Neural progenitor cell (in vitro differentiated cells): ENCODE data around the gene DUS1L. TPM values are rescaled to one million over a fixed set of nuclear protein-coding genes. Genes with fewer than 3 reads are reported as not detected.

Experiments used
- DNase-seq: peaks from one replicate; pipeline ENCODE4 v3.0.0-alpha.2; 2016; ENCODE audit warnings: low spot score
- H2AFZ ChIP-seq: fragments of 200-600 bp; sonication (generic); replicated peaks from 2 replicates; pipeline ENCODE4 v1.6.1; 2016; ENCODE audit warnings: antibody characterized with exemption
- H3F3A ChIP-seq: fragments of 200-600 bp; sonication (generic); 2 replicates; pipeline ENCODE4 v1.6.1; 2016; ENCODE audit warnings: antibody characterized with exemption, low read depth
- H3K27ac ChIP-seq: fragments of 200-600 bp; sonication (generic); 2 replicates; pipeline ENCODE4 v1.5.1; 2016; ENCODE audit warnings: mild to moderate bottlenecking
- H3K27me3 ChIP-seq: fragments of 200-600 bp; sonication (generic); 2 replicates; pipeline ENCODE4 v1.6.1; 2016; ENCODE audit warnings: mild to moderate bottlenecking, moderate library complexity
- H3K36me3 ChIP-seq: fragments of 200-600 bp; sonication (generic); 2 replicates; pipeline ENCODE4 v1.5.1; 2016
- H3K4me1 ChIP-seq: fragments of 200-600 bp; sonication (generic); 2 replicates; pipeline ENCODE4 v1.6.1; 2016; ENCODE audit warnings: mixed run types
- H3K4me2 ChIP-seq: fragments of 200-600 bp; sonication (generic); 2 replicates; pipeline ENCODE4 v1.6.1; 2016
- H3K4me3 ChIP-seq: fragments of 200-600 bp; sonication (generic); 2 replicates; pipeline ENCODE4 v1.5.1; 2016
- H3K79me2 ChIP-seq: fragments of 200-600 bp; sonication (generic); 2 replicates; pipeline ENCODE4 v1.6.1; 2016; ENCODE audit warnings: low read depth
- H3K9ac ChIP-seq: fragments of 200-600 bp; sonication (generic); 2 replicates; pipeline ENCODE4 v1.6.1; 2016
- H3K9me3 ChIP-seq: fragments of 200-600 bp; sonication (generic); 2 replicates; pipeline ENCODE4 v1.5.1; 2016; ENCODE audit warnings: low read depth
- H4K20me1 ChIP-seq: fragments of 200-600 bp; sonication (generic); 2 replicates; pipeline ENCODE4 v1.6.1; 2016; ENCODE audit warnings: low read depth
- H3K27ac Mint-ChIP-seq: 3 replicates; pipeline ENCODE4 v1.8.0; 2021; ENCODE audit warnings: mixed read lengths
- H3K27me3 Mint-ChIP-seq: 2 replicates; pipeline ENCODE4 v1.8.0; 2022; ENCODE audit warnings: low read depth, mild to moderate bottlenecking, inconsistent platforms, moderate library complexity, mixed read lengths; ENCODE audit not compliant: insufficient read depth
- H3K36me3 Mint-ChIP-seq: 3 replicates; pipeline ENCODE4 v1.8.0; 2021; ENCODE audit warnings: mixed read lengths
- H3K4me1 Mint-ChIP-seq: 3 replicates; pipeline ENCODE4 v1.8.0; 2021; ENCODE audit warnings: mixed read lengths
- H3K4me3 Mint-ChIP-seq: 3 replicates; pipeline ENCODE4 v1.8.0; 2021; ENCODE audit warnings: mild to moderate bottlenecking, moderate library complexity, mixed read lengths
- H3K9me3 Mint-ChIP-seq: 3 replicates; pipeline ENCODE4 v1.8.0; 2020; ENCODE audit warnings: mixed read lengths
- EZH2 ChIP-seq: fragments of 200-600 bp; sonication (generic); IDR thresholded peaks from 2 replicates; pipeline ENCODE4 v1.6.1; 2017; ENCODE audit warnings: antibody characterized with exemption, mild to moderate bottlenecking, moderate library complexity
- EZH2phosphoT487 ChIP-seq: fragments of 200-600 bp; sonication (generic); IDR thresholded peaks from 2 replicates; pipeline ENCODE4 v1.6.1; 2017; ENCODE audit warnings: antibody characterized with exemption
- total RNA-seq: library from RNA; depleted of rRNA; stranded (reverse); fragments of >200 nt; gene quantifications from 2 replicates; pipeline ENCODE4 v1.2.3, GENCODE V29; 2015; ENCODE audit warnings: low replicate concordance
- TF ChIP-seq, protein P1 (sequence below): fragments of 200-600 bp; sonication (generic); IDR thresholded peaks from 2 replicates; pipeline ENCODE4 v1.5.1; 2017; ENCODE audit warnings: antibody characterized with exemption, mild to moderate bottlenecking

DUS1L gene
- total RNA-seq, 1 donor from 2014 or later = 54.5 TPM

DNA sequence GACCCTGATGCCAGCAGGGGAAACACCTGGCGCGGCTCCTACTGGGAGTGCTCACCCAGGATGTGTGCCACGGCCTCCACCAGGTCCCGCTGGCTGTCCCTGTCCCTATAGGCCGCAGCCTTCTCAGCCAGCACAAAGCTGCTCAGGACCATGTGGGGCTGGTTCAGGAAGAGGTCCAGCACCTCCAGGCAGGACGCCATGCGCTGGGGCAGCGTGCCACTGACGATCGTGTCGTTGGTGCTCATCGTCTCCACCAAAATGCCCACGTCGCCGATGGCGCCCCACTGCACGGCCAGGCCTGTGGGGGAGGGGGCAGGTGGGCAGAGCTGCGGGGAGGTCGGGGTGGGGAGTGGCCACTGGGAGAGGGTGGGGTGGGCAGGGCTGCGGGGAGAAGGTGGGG, 15.9 kb upstream of the DUS1L start:
- H3K4me2 ChIP-seq = no peak overlapping the region
- TF ChIP-seq EZH2 (no peak), EZH2phosphoT487 (no peak)
- TF ChIP-seq, protein P1, sequence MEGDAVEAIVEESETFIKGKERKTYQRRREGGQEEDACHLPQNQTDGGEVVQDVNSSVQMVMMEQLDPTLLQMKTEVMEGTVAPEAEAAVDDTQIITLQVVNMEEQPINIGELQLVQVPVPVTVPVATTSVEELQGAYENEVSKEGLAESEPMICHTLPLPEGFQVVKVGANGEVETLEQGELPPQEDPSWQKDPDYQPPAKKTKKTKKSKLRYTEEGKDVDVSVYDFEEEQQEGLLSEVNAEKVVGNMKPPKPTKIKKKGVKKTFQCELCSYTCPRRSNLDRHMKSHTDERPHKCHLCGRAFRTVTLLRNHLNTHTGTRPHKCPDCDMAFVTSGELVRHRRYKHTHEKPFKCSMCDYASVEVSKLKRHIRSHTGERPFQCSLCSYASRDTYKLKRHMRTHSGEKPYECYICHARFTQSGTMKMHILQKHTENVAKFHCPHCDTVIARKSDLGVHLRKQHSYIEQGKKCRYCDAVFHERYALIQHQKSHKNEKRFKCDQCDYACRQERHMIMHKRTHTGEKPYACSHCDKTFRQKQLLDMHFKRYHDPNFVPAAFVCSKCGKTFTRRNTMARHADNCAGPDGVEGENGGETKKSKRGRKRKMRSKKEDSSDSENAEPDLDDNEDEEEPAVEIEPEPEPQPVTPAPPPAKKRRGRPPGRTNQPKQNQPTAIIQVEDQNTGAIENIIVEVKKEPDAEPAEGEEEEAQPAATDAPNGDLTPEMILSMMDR = no peak
- no peaks in the 10 kb centered on the region for H3K79me2 ChIP-seq
- no peaks in the 10 kb centered on the region for H3K27me3 ChIP-seq
- no peak overlapping the region for H3K9ac ChIP-seq
- H3F3A ChIP-seq = peaks cover 27% of the 10 kb centered on the region
- H3K27me3 Mint-ChIP-seq = peaks cover 2% of the 10 kb centered on the region
- no peaks in the 10 kb centered on the region for H3K4me1 ChIP-seq
- no peaks in the 10 kb centered on the region for H3K36me3 ChIP-seq
- H3K4me3 Mint-ChIP-seq = no peak overlapping the region
- H3K27ac Mint-ChIP-seq = no peak overlapping the region
- H3K4me3 ChIP-seq = no peak overlapping the region
- peaks cover 2% of the 10 kb centered on the region for H3K4me1 Mint-ChIP-seq
- peaks cover 76% of the 10 kb centered on the region for H4K20me1 ChIP-seq
- H3K9me3 ChIP-seq = no peaks in the 10 kb centered on the region
- H3K36me3 Mint-ChIP-seq = peaks cover 5% of the 10 kb centered on the region
- no peak overlapping the region for H3K27ac ChIP-seq
- no peak for DNase-seq
- no peak overlapping the region for H2AFZ ChIP-seq
- no peaks in the 10 kb centered on the region for H3K9me3 Mint-ChIP-seq

DNA sequence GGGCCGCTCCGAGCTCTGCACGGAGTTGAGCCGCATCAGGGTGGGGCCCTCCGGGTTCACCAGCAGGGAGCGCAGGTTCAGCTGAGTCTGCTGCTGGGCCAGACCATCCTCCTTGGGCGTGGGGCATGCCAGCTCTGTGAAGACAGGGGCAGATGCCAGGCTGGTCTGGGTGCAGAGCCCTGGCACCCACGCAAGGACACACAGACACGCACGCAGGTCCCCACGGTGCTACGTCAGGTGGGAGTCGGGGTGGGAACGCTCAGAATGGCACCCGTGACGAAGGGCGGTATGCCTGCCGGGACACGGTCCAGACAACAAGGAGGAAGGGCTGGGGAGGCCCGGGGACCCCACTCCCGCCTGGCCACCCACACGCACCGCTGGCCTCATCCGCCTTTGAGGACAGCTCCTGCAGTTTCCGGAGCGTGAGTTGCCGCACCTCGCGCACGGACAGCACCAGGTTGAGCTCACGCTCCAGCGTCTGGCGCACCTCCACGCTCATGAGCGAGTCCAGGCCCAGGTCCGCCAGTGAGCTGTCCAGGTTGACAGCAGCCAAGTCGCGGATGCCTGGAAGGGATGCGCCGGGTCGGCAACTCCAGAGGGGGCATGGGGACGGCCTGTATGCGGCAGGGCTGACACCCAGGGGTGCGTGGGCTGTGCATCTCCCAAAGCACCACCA, 15.3 kb upstream of the DUS1L start:
- Mint-ChIP-seq H3K36me3 (peaks cover 5% of the 10 kb centered on the region), H3K27ac (no peak overlapping the region), H3K9me3 (no peaks in the 10 kb centered on the region), H3K27me3 (peaks cover 2% of the 10 kb centered on the region), H3K4me3 (no peak overlapping the region), H3K4me1 (peaks cover 2% of the 10 kb centered on the region)
- Histone ChIP-seq H2AFZ (no peak overlapping the region), H3K4me3 (no peak overlapping the region), H3K27me3 (no peaks in the 10 kb centered on the region), H3K27ac (no peak overlapping the region), H3K9ac (no peak overlapping the region), H3K4me2 (no peak overlapping the region), H3K79me2 (no peaks in the 10 kb centered on the region), H3K9me3 (no peaks in the 10 kb centered on the region), H3F3A (peaks cover 33% of the 10 kb centered on the region), H3K4me1 (no peaks in the 10 kb centered on the region), H3K36me3 (no peaks in the 10 kb centered on the region), H4K20me1 (peaks cover 72% of the 10 kb centered on the region)
- no peak for TF ChIP-seq EZH2phosphoT487
- no peak for TF ChIP-seq EZH2
- TF ChIP-seq, protein P1 = no peak
- no peak for DNase-seq

DNA sequence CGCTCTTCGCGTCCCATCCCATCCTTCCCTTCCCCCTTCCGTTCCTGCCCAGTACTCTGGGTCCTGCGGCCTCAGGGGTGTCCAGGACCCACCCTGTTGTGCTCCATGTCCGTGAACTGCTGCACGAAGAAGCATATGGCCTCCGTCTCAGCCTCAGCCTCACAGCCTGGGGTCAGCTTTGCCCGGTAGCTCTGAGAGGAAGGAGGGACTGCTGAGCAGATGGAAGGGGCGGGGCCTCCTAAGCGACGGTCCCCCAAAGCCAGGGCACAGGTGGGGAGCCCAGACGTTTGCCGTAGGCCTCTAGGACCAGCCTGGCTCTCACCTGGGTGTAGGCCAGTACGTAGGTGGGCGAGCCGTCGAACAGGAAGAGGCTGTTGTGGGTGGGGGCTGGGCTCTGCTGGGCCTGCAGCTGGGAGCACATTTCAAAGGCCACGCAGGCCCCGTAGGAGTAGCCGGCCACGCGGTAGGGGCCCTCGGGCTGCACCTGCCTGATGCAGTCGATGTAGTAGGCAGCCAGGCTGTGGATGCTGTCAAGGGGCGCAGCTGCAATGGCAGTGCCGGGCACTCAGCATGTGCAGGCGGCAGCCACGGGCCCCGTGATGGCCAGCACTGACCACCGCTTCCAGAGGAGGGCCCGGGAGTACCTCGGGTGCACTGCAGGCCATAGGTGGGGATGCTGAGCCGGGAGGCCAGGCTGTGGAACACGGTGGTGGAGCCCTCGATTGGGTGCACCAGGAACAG, 14.6 kb upstream of the DUS1L start:
- H3K36me3 Mint-ChIP-seq = peaks cover 5% of the 10 kb centered on the region

More for the DNA sequence above, 14.6 kb upstream of the DUS1L start:
- H3K27ac Mint-ChIP-seq = no peak overlapping the region
- H3F3A ChIP-seq = peaks cover 37% of the 10 kb centered on the region
- TF ChIP-seq, protein P1 = no peak
- TF ChIP-seq EZH2 = no peak
- no peak for TF ChIP-seq EZH2phosphoT487
- H3K9ac ChIP-seq = no peak overlapping the region
- no peak overlapping the region for H3K27ac ChIP-seq
- H3K9me3 Mint-ChIP-seq = no peaks in the 10 kb centered on the region
- no peak for DNase-seq
- no peak overlapping the region for H3K4me3 Mint-ChIP-seq
- H3K27me3 ChIP-seq = no peaks in the 10 kb centered on the region
- peaks cover 2% of the 10 kb centered on the region for H3K27me3 Mint-ChIP-seq
- H3K4me1 Mint-ChIP-seq = peaks cover 2% of the 10 kb centered on the region
- H3K9me3 ChIP-seq = no peaks in the 10 kb centered on the region
- no peaks in the 10 kb centered on the region for H3K79me2 ChIP-seq
- no peak overlapping the region for H2AFZ ChIP-seq
- H3K4me1 ChIP-seq = no peaks in the 10 kb centered on the region
- H3K4me3 ChIP-seq = no peak overlapping the region
- peaks cover 66% of the 10 kb centered on the region for H4K20me1 ChIP-seq
- H3K4me2 ChIP-seq = no peak overlapping the region
- no peaks in the 10 kb centered on the region for H3K36me3 ChIP-seq
